ENCODE results near the gene MRPS10. TPM values are rescaled to one million over a fixed set of nuclear protein-coding genes. Genes with fewer than 3 reads are reported as not detected.

MRPS10 gene
- polyA plus RNA-seq, result 10 to 100 TPM; 10.6 to 33.4 (median 22.9) TPM

GRCh38 chr6:42217519-42218367, at the start of gene MRPS10:
Gene MRPS10, minus strand, starts transcription at chr6:42217861. Its CDS starts 12 bp downstream, at chr6:42217849.
- WGBS, 3 donors, result 10% methylated on average over 29 of the region's 29 CpGs
- no peak within 1 kb of the TSS for H3K27ac ChIP-seq (ENCODE audit: low read depth, low read length)

- 47 to 95% (median 91%) methylated on average over 1 of the region's 1 CpG for WGBS, 3 donors
- H3K27ac ChIP-seq (ENCODE audit: low read depth, low read length), result no peak overlapping the region
These were observed 48.9 kb upstream of the MRPS10 start for GRCh38 chr6:42266538-42266937.

- WGBS, 3 donors, result 83 to 86% (median 85%) methylated on average over 5 of the region's 5 CpGs
These were observed 47.3 kb upstream of the MRPS10 start for GRCh38 chr6:42264852-42265390.

GRCh38 chr6:42264162-42264851, 46.6 kb upstream of the MRPS10 start:
- H3K27ac ChIP-seq (ENCODE audit: low read depth, low read length), result no peak overlapping the region
- WGBS, 3 donors, result 51 to 80% (median 66%) methylated on average over 10 of the region's 10 CpGs

More at GRCh38 chr6:42264852-42265390, 47.3 kb upstream of the MRPS10 start:
- H3K27ac ChIP-seq (ENCODE audit: low read depth, low read length), result no peak overlapping the region

- 88 to 91% (median 88%) methylated on average over 24 of the region's 24 CpGs for WGBS, 3 donors
- no peak overlapping the region for H3K27ac ChIP-seq (ENCODE audit: low read depth, low read length)
These were observed 45.6 kb upstream of the MRPS10 start for GRCh38 chr6:42263165-42263728.

GRCh38 chr6:42260972-42261371, 43.3 kb upstream of the MRPS10 start:
- WGBS, 3 donors, result 48 to 70% (median 62%) methylated on average over 11 of the region's 11 CpGs
- no peak overlapping the region for H3K27ac ChIP-seq (ENCODE audit: low read depth, low read length)

GRCh38 chr6:42260396-42260888, 42.8 kb upstream of the MRPS10 start:
- 71 to 77% (median 77%) methylated on average over 7 of the region's 7 CpGs for WGBS, 3 donors
- no peak overlapping the region for H3K27ac ChIP-seq (ENCODE audit: low read depth, low read length)

GRCh38 chr6:42259841-42260395, 42.3 kb upstream of the MRPS10 start:
- WGBS, 3 donors, result 59 to 73% (median 70%) methylated on average over 10 of the region's 10 CpGs
- H3K27ac ChIP-seq (ENCODE audit: low read depth, low read length), result no peak overlapping the region

- 72 to 91% (median 85%) methylated on average over 30 to 31 of the region's 31 CpGs for WGBS, 3 donors
These were observed 41.6 kb upstream of the MRPS10 start for GRCh38 chr6:42259286-42259685.

GRCh38 chr6:42257614-42258013, 40.0 kb upstream of the MRPS10 start:
- 77 to 93% (median 83%) methylated on average over 3 of the region's 3 CpGs for WGBS, 3 donors
- H3K27ac ChIP-seq (ENCODE audit: low read depth, low read length), result no peak overlapping the region

More at GRCh38 chr6:42259286-42259685, 41.6 kb upstream of the MRPS10 start:
- no peak overlapping the region for H3K27ac ChIP-seq (ENCODE audit: low read depth, low read length)

GRCh38 chr6:42257063-42257462, 39.4 kb upstream of the MRPS10 start:
- WGBS, 3 donors, result 57 to 64% (median 63%) methylated on average over 3 of the region's 3 CpGs
- no peak overlapping the region for H3K27ac ChIP-seq (ENCODE audit: low read depth, low read length)

GRCh38 chr6:42255050-42255449, 37.4 kb upstream of the MRPS10 start:
- H3K27ac ChIP-seq (ENCODE audit: low read depth, low read length), result no peak overlapping the region
- 79 to 83% (median 82%) methylated on average over 5 of the region's 5 CpGs for WGBS, 3 donors

GRCh38 chr6:42254505-42254904, 36.8 kb upstream of the MRPS10 start:
- H3K27ac ChIP-seq (ENCODE audit: low read depth, low read length), result no peak overlapping the region
- 88 to 92% (median 89%) methylated on average over 9 of the region's 9 CpGs for WGBS, 3 donors

GRCh38 chr6:42251911-42252637, 34.4 kb upstream of the MRPS10 start:
- H3K27ac ChIP-seq (ENCODE audit: low read depth, low read length), result no peak overlapping the region
- 9 to 16% (median 15%) methylated on average over 9 of the region's 9 CpGs for WGBS, 3 donors

- H3K27ac ChIP-seq (ENCODE audit: low read depth, low read length), result no peak overlapping the region
- 50 to 59% (median 50%) methylated on average over 1 of the region's 1 CpG for WGBS, 3 donors
These were observed 33.8 kb upstream of the MRPS10 start for GRCh38 chr6:42251500-42251899.

- WGBS, 3 donors, result 55 to 84% (median 57%) methylated on average over 10 of the region's 10 CpGs
- no peak overlapping the region for H3K27ac ChIP-seq (ENCODE audit: low read depth, low read length)
These were observed 32.7 kb upstream of the MRPS10 start for GRCh38 chr6:42250274-42250931.

GRCh38 chr6:42249279-42249678, 31.6 kb upstream of the MRPS10 start:
- no peak overlapping the region for H3K27ac ChIP-seq (ENCODE audit: low read depth, low read length)
- 24 to 71% (median 33%) methylated on average over 3 of the region's 3 CpGs for WGBS, 3 donors
